ENCODE results near the gene FADS6.
"Not testable (repeated sequence)": the region's sequence is repeated elsewhere in the genome, so short reads cannot be mapped to it uniquely, and the experiment has no call there.

The FADS6 gene

GRCh38 chr17:74882517-74883240 lies 10.8 kb downstream of the FADS6 start:
- DNase-seq, result no peak

DNA sequence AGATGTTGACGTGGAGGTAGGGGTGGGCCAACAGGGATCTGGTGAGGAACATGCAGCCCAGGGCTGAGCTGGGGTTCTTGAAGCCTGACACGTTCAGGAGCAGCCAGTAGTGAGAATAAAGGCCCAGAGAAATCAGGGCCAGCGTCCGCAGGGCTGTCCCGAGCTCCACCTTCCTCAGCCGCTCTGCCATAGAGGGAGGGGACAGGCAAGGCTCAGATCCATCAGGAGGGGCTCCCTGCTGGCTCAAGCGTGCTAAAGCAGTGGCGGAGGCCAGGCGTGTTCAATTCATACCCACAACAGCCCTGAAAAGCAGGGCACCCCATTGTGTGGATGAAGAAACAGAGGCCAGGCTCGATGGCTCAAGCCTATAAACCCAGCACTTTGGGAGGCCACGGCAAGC lies 12.4 kb downstream of the FADS6 start:
- no peak for DNase-seq

- no peak for DNase-seq
These were observed 14.1 kb downstream of the FADS6 start for GRCh38 chr17:74879308-74879707.

DNA sequence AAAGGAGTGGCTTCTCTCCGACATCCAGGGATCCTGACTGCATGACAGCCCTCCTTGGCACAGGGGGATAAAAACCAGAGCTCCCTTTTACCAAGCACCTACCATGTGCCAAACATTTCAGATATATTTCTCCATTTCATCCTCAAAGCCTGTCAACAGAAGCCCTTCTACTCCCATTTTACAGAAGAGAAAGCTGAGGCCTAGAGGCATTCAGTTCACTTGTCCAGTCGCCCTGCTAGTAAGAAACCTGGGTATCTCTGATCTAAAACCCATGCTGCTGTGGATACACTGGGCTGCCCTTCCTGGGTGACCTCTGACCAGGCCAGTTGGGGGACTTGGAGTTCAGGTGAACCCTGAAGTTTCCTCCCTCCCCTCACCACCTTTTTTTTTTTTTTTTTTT lies 14.8 kb downstream of the FADS6 start:
- no peak for DNase-seq

GRCh38 chr17:74877592-74878548 lies 15.6 kb downstream of the FADS6 start:
- DNase-seq, result no peak

- DNase-seq, result no peak
These were observed 17.3 kb downstream of the FADS6 start for GRCh38 chr17:74875977-74876593.

DNA sequence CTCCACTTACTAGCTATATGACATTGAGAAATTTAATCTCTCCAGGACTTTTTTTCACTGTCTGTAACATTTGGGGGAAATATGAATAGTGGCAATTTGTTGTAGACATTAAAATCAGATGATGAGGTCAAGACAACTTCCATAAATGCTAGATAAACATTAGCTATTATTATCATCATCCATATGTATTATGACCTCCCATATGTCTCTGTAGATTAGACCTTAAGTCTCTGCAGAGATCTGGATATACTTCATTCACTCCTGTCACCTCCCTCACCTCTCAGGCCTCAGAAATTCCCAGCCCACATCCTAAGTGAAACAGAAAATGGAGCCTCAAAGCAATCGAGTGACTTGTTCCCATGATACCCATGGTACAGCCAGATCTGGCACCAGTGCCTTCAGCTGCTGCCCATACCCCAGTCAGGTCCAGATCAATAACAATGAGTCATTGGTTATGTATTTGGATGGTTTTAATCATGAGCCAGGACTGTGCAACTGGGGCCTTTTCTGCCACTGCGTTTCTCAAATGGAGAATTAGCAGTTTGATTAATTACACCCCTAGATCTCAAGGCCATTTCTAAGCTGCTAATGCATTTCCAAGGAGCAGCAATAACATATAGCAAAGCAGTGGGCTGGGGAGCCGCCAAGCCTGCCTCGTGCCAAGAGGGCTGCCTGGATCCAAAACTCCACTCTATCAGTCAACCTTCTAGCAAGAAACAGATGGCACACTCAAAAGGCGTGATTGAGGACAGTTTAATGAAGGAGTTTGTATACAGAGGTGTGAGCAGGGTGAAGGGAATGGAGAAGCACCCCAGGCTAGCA lies 18.1 kb downstream of the FADS6 start:
- no peak for DNase-seq

DNA sequence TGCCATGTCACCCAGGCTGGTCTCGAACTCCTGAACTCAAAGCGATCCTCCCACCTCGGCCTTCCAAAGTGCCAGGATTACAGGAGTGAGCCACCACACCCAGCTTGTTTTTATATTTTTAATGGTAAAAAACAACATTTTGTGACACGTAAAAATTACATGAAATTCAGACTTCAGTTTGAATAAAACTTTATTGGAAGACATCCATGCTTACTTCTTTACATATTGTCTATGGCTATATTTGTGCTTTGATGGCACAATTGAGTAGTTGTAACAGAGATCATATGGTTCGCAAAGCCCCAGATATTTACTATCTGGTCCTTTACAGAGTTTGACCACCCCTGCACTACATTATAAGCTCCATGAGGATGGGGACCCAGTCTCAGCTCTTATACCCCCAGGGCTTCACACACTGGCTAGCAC lies 18.8 kb downstream of the FADS6 start:
- no peak for DNase-seq

- DNase-seq, result no peak
These were observed 19.4 kb downstream of the FADS6 start for GRCh38 chr17:74873874-74874614.

DNA sequence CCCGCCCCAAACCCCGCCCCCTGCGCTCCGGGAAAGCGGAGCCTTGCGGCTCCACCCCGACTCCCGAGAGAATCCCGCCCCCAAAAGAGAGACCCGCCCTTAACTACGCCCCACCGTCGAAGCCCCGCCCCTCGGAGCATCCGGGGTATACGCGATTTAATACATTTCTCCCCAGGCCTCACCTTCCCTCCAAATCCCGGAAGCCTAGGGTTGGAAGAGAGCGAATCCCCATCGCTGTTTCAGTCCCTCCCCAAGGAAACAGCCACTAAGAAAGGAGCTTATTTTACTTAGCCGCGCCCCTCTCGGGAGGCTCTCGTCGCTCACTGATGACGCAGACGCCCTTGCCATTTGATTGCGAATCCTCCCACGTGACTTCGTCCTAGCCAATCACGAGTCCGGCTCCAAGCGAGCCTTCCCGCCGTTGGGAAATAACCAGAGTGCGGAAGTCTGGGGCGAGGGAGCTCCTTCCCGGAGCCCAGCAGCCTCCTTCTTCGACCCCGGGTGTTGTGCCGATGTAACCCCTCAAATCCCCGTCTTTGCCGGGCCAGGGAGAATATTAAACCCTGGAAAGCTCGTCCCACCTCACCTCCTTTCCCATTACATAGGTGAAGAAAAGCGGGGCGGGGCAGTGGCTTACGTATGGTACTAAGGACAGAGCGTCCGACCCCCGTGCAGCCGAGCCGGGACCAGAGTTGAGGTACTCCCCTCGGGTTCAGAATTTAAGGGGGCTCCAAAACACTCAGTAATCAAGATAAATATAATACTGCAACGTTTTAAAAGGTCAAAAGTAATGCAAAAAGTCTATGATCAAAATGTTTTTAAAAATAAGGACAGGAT lies 20.2 kb downstream of the FADS6 start:
- peak; percentile 99 for DNase-seq

GRCh38 chr17:74872313-74873036 lies 21.0 kb downstream of the FADS6 start, which contains the start of gene FDXR:
FDXR (minus strand) TSS chr17:74872994; CDS start chr17:74872944, 50 bp downstream.
- no peak for DNase-seq

DNA sequence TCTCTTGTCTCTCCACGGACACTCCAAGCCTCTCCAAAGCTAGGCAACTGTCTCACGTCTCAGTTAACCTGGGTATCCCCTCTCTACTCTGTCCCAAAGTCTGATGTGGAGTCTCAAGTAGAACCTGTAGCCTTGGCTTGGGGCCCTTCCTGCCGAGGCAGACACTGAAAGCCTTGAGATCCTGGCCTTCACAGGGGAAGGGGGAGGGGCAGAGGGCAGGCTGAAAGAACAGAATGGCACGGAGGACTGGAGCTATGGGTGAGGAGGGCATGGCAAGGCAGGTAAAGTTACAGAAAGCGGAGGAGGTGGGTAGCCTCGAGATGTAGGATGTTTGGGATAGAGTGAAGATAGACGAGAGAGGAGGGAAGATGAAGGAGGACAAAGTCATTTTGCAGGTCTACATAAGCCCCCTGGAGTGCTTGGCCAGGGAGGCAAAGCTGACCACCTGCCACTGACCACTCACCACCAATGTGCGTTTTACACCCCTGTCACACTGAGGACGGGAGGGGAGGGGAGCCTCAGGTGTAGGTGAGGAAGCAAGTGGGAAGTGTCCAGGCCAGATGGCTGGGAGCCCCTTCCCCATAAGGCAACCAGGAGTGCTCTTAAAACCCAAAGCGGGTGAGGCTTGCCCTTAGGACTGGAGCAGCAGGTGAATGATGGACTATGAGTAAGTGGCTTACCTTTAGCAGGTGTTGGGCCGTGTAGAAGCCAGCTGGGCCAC lies 21.9 kb downstream of the FADS6 start:
- no peak for DNase-seq

DNA sequence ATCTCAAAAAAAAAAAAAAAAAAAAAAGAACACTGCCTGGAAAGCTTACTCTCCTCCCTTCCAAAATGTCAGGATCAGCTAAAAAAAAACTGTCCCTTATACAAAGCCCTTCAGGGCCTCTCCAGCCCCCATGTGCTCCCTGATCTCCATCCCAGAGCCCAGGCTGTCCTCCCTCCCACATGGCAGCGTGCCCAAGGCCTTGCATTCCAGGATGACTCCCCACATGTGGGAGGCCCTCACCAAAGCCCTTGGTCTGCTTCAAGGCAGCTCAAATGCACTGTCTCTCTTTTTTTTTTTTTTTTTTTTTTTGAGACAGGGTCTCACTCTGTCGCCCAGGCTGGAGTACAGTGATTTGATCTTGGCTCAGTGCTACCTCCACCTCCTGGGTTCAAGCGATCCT lies 22.9 kb downstream of the FADS6 start:
- DNase-seq, result no peak

DNA sequence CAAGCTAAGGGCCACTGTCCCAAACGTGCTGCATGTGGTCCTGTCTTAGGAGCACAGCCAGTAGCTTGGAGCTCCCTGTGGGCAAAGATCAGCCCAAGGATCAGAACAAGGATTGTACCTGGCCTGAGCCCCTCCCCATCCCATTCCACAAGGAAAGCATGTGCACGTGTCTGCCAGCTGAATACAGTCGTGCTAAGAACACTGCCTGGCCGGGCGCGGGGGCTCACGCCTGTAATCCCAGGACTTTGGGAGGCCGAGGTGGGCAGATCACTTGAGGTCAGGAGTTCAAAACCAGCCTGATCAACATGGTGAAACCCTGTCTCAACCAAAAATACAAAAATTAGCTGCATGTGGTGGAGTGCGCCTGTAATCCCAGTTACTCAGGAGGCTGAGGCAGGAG lies 23.4 kb downstream of the FADS6 start:
- DNase-seq, result not testable (repeated sequence)

DNA sequence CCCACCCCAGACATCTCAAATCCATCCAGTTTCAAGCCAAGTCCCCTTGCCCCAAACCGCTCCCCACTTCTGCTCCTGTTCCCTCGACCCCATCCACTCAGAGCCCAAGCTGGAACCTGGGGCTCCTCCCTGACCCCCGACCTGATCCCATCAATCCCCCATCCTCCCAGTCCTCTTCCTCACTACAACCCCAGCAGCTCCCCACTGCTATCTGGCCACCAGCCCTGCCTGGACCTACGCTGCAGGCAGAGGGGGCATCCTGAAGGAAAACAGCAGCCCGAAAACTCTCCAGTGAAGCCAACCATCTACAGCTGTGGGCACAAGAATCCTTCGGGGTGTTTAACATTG lies 24.6 kb downstream of the FADS6 start:
- no peak for DNase-seq

DNA sequence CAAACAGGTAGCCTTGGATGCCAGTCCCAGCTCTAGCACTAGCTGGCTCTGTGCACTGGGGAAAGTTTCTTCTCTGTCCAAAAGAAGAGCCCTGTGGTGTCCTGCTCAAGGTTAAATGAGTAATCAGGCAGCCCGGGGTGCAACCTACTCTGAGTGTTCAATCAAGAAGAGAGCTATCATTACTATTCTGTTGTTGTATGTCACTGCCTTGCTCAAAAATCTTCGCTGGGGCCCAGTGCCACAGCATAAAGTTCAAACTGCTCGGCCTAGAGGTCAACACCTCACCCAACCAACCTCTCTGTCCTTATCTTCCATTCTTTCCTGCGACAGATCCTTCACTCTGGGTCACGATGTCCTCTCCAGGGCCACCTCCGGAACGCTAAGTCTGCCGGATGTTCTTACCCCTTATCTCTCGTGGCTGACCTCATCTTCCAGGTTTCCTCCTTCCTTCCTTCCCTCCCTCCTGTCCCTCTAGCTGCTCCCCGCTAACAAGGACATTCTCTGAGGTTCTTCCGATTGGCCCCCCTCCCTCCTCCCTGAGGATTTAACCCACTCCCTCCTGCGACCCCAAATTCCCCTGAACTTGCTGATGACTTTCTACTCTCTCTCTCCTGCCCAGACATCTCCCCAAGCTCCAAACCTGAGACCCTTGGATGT lies 25.1 kb downstream of the FADS6 start:
- DNase-seq, result no peak

GRCh38 chr17:74866198-74866835 lies 27.1 kb downstream of the FADS6 start:
- no peak for DNase-seq

- DNase-seq, result no peak
These were observed 27.8 kb downstream of the FADS6 start for GRCh38 chr17:74865504-74866197.
